Measurements from ENCODE around the gene MYO1F. TPM values are rescaled to one million over a fixed set of nuclear protein-coding genes. Genes with fewer than 3 reads are reported as not detected.

The MYO1F gene
- total RNA-seq, 4 donors from 2014 or later = 6.6 to 70.7 (median 10.9) TPM

- Histone ChIP-seq H3K4me3 (no peak overlapping the region), H3K36me3 (peaks cover 0 to 53% (median 23%) of the 10 kb centered on the region in 4 donors), H3K4me1 (peaks cover 0 to 8% (median 5%) of the 10 kb centered on the region in 4 donors), H3K27me3 (no peaks in the 10 kb centered on the region), H3K27ac (no peak overlapping the region), H3K9me3 (no peaks in the 10 kb centered on the region)
- in situ Hi-C loops (cut with MboI; ENCODE audit: low pct_ligation_motif_present in 1 of 4, low pct_unique_long_range_greater_than_20kb in 1 of 4, low sequenced_read_pairs in 3 of 4) = no loop called here
- TF ChIP-seq CTCF (IDR thresholded peaks at IDR 0.05) = no peak
- no peak for TF ChIP-seq EP300 (IDR thresholded peaks at IDR 0.05; ENCODE audit: low read depth)
- TF ChIP-seq POLR2AphosphoS5 (IDR thresholded peaks at IDR 0.05) = no peak
- TF ChIP-seq POLR2A (IDR thresholded peaks at IDR 0.05) = no peak
- WGBS, 2 donors (ENCODE audit: low coverage in 1 of 2) = 72 to 94% methylated on average over 2 to 8 of the region's 8 CpGs
- DNase-seq = no peak
- intact Hi-C loops (cut with DNase I; ENCODE audit: low total_unique reads) = no loop called here
Measured at GRCh38 chr19:8476524-8476923, 100.7 kb downstream of the MYO1F start.

DNA sequence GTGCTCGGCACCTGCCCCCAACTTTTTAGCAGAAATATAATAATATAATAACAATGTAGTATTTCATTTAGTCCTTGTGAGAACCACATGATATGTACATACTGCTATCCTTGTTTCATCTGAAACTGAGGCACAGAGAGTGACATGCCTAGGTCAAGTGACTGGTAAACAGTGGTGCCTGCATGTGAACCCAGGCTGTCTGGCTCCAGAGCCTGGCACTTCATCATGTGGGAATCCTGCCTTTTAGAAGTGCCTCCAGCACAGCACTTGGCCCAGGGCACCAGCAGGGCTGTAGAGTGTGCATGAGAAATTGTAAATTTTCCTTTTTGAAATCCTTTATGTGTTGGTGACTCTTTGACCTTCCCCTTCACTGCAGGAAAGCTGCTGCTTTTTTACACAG, 102.2 kb downstream of the MYO1F start:
- 94% methylated on average over 1 of the region's 1 CpG; no CpG with 5 or more reads in 1 of the 2 donors for WGBS, 2 donors (ENCODE audit: low coverage in 1 of 2)
- no peaks in the 10 kb centered on the region for H3K27me3 ChIP-seq
- peaks cover 0 to 4% (median 0%) of the 10 kb centered on the region in 4 donors for H3K4me1 ChIP-seq
- in situ Hi-C loops (cut with MboI; ENCODE audit: low pct_ligation_motif_present in 1 of 4, low pct_unique_long_range_greater_than_20kb in 1 of 4, low sequenced_read_pairs in 3 of 4) = no loop called here
- DNase-seq = no peak
- no peaks in the 10 kb centered on the region for H3K9me3 ChIP-seq
- no peak for TF ChIP-seq CTCF (IDR thresholded peaks at IDR 0.05)
- no peak overlapping the region for H3K27ac ChIP-seq
- peaks cover 0 to 64% (median 28%) of the 10 kb centered on the region in 4 donors for H3K36me3 ChIP-seq
- intact Hi-C loops (cut with DNase I; ENCODE audit: low total_unique reads) = no loop called here
- no peak overlapping the region for H3K4me3 ChIP-seq

DNA sequence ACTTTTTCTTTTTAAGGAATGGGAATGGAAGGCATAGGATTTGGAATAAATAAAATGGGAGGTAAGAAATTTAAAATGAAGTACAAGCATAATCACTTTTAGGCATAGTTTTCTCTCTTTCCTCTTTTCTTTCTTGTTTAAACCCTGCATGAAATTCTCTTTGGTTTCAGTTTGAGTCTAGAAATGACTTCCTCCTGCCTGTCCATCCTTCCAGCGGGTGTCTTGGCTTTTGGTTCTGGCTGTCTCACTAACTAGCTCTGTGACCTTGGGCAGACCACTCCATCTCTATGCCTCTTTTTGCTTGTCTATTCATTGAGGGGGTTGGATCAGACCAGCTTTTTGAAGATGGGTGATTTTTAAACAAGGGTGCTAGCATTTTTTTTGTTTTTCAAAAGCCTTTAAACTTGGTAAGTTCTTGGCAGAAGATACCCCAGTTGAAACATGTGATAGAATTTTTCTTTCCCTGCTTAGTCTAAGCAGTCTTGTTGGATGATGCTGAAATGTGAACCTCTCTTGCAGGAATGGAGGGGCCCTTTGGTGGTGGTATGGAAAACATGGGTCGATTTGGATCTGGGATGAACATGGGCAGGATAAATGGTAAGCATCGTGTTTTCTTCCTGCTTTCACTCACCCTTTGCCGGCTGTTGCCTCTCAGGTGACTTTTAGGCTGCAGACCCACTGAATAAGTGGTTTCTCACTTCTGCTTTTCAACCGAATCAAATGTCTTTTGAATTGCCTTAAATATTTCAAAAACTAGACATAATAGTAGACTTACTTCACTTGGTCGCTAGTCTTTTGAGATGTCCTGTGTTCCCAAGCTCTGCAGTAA, 103.4 kb downstream of the MYO1F start:
- Histone ChIP-seq H3K27ac (no peak overlapping the region), H3K9me3 (no peaks in the 10 kb centered on the region), H3K4me3 (no peak overlapping the region), H3K4me1 (peaks cover 0 to 4% (median 0%) of the 10 kb centered on the region in 4 donors), H3K36me3 (peaks cover 0 to 70% (median 36%) of the 10 kb centered on the region in 4 donors), H3K27me3 (no peaks in the 10 kb centered on the region)
- intact Hi-C loops (cut with DNase I; ENCODE audit: low total_unique reads) = no loop called here
- 68 to 75% methylated on average over 6 of the region's 6 CpGs for WGBS, 2 donors (ENCODE audit: low coverage in 1 of 2)
- in situ Hi-C loops (cut with MboI; ENCODE audit: low pct_ligation_motif_present in 1 of 4, low pct_unique_long_range_greater_than_20kb in 1 of 4, low sequenced_read_pairs in 3 of 4) = no loop called here
- TF ChIP-seq POLR2A (IDR thresholded peaks at IDR 0.05) = no peak
- no peak for TF ChIP-seq EP300 (IDR thresholded peaks at IDR 0.05; ENCODE audit: low read depth)
- TF ChIP-seq POLR2AphosphoS5 (IDR thresholded peaks at IDR 0.05) = no peak
- TF ChIP-seq CTCF (IDR thresholded peaks at IDR 0.05) = no peak
- no peak for DNase-seq

Other genes with a start within 250 kb of the MYO1F start
- gene KANK3, start 234.2 kb downstream of the MYO1F start, total RNA-seq = 10 to 100 TPM in 1 of 4 donors, 1 to 10 TPM in 3; 3.2 to 10.5 (median 4.1) TPM
- 100 to 1,000 TPM in 1 of 4 donors, 10 to 100 TPM in 1, 1 to 10 TPM in 2; 2.3 to 123 (median 10.3) TPM for gene ANGPTL4, start 213.3 kb downstream of the MYO1F start, total RNA-seq
- gene RAB11B, start 187.1 kb downstream of the MYO1F start, total RNA-seq = 100 to 1,000 TPM in 1 of 4 donors, 10 to 100 TPM in 3; 48.6 to 159 (median 56.1) TPM
- gene MARCHF2, start 164.1 kb downstream of the MYO1F start, total RNA-seq = 100 to 1,000 TPM in 2 of 4 donors, 10 to 100 TPM in 2; 86.1 to 381 (median 118) TPM
- gene HNRNPM, start 132.5 kb downstream of the MYO1F start, total RNA-seq = 100 to 1,000 TPM in 2 of 4 donors, 10 to 100 TPM in 2; 72.2 to 164 (median 101) TPM
- 1 to 10 TPM in 1 of 4 donors, under 1 TPM in 1, not detected in 2; 0.95 to 6.4 TPM for gene PRAM1, start 74.8 kb downstream of the MYO1F start, total RNA-seq
- 10 to 100 TPM in 3 of 4 donors, 1 to 10 TPM in 1; 7.8 to 13.8 (median 11.0) TPM for gene ZNF414, start 63.3 kb downstream of the MYO1F start, total RNA-seq
- gene ADAMTS10, start 33.3 kb upstream of the MYO1F start, total RNA-seq = 10 to 100 TPM in 3 of 4 donors, 1 to 10 TPM in 1; 5.2 to 62.8 (median 20.7) TPM
- not detected for gene NFILZ, start 53.2 kb upstream of the MYO1F start, total RNA-seq
- gene ACTL9, start 121.4 kb upstream of the MYO1F start, total RNA-seq = not detected
- gene OR2Z1, start 144.2 kb upstream of the MYO1F start, total RNA-seq = not detected

Data from transverse colon (tissue), 4 donors.